Measurements from ENCODE around the gene ISG20L2.

ISG20L2 gene

DNA sequence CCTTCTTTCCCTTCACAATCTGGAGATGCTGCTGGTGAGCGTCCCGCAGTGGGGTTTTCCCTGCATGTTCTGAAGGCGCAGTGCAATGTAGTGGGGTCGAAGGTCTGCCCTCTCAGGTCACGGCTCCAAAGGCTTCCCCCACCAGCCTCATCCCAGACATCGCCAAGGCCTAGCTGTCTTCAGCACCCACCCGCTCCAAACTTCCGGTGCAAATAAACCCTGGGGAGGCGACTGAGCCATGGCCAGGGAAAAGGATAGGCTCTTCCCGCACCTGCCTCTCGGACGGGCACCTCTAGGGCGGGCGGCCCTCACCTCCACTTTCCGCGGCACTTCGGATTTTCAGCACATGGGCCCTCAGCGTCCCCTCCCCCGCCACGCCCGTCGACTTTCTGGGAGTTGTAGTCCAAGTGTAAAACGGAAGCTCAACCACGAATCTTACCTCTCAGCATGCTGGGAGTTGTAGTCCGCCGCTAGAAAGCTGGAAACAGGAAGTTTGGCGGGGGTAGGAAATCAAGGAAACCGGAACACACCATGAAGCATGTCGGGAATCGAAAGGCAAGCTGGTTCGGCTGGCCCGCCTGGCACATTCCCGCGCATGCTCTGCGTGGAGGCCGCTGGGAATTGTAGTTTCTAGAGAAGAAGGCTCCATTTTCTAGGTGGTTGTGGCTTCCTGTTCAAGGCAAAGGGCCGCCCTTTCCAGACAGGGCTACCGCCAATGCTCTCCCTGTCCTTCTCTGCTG, 12.3 kb upstream of the ISG20L2 start, which contains the start of gene MRPL24:
Gene MRPL24, minus strand, starts transcription at position 348 of the 740 bp plus-strand sequence. CDS start 2,384 bp downstream, outside the sequence.
- DNase-seq (ENCODE audit: low read depth, low spot score): peak; percentile 99

DNA sequence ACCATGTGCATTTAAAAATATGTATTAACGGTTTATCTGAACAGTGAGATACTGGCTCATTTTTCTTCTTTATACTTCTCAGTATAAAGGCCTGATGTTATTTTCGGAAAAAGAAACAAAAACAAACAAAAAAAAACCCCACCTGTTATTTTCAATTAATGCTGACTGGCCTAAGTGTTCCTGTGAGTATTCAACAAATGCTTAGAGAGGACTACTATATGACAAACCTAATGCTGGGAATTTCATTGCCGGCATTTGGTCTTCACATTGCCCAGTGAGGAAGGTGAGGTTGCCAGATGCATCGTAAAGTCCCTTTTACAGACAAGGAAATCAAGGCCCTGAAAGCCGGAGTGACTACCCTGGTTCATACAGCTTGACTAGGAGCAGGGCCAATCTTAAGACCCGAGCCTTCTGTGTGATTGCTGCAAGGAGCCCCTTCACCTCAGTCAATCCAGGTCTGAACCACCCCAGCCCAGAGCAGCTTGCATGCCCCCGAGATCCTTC, 11.7 kb upstream of the ISG20L2 start:
- DNase-seq (ENCODE audit: low read depth, low spot score): no peak

DNA sequence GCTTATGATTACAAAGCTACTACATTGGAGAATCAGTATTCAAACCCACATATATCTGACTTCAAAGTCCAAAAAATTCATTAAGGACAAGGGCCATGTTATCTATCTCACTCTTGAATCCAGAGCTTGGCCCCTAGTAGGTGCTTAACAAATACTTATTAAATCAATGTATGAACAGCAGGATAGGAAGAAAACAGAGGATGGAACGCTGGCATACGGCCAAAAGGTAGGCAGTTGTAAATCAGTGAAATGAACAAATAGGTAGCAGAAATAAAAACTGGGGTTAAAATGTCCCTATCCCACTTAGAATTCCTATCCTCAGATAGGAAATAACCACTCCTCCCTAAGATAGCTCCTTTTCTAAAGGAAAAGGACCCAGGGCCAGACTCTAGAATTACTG, 10.3 kb upstream of the ISG20L2 start:
- no peak for DNase-seq (ENCODE audit: low read depth, low spot score)

DNA sequence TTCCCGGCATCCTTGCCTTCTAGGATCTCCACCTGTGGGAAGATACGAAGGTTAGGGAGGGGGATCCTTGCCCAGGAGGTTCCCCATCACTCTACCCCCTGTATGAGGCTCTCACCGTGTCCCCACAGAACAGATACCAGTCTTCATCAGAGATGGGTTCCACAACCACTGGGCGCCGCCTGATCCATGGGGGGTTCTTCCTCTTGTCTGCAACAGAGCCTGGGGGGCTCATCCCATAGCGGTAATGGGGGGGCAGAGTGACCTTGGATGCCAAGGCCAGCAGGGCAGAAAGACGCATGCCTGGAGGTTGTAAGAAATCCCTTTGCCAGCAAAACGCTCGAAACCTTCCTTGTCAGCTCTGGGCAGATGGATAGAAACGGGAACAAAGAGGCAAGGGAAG, 9.8 kb upstream of the ISG20L2 start:
- no peak for DNase-seq (ENCODE audit: low read depth, low spot score)

DNA sequence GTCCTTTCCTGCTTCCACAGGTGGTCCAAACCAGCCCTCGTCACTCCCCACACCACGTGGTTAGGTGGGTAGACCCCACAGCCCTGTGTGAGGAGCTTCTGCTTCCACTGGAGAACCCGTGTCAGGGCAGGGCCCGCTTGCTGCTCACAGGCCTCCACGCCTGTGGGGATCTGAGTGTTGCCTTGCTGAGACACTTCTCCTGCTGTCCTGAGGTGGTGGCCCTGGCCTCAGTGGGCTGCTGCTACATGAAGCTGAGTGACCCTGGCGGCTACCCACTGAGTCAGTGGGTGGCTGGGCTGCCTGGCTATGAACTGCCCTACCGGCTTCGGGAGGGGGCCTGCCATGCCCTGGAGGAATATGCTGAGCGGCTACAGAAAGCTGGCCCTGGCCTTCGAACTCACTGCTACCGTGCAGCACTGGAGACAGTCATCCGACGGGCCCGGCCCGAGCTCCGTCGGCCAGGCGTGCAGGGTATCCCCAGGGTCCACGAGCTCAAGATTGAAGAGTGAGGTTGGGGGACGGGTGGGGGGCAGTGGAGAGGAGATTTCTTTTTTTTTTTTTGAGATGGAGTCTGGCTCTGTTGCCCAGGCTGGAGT, 5.5 kb upstream of the ISG20L2 start:
- no peak for DNase-seq (ENCODE audit: low read depth, low spot score)

DNA sequence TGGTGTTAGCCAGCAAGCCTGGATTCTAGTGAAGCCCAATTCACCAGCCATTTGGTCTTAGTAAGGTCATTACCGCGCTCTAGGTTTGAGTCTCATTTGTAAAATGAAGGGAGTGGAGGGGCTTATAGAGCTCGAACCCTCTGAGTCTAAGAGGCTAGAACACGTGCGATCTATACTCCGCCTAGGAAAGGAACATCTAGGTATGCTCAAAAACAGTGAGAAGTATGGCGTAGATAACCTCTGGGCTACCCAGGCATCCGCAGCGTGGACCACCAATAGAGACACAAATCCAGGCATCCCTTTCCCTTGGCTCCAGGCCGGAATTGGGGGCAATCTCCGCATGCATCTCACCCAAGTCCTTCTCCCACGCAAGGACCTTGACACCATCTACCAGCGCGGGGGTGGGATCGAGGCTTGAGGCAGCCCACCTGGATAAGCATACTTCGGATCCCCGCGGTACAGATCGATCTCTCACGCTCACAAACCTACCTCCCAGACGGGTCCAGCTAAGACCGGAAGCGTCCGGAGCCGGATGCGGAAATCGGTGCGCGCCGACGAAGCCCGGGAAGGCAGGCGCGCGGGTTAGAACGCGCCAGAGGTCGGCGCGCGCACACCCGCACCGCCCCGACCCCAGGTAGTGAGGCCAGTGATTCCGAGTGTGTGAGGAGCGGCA, 504 bp downstream of the ISG20L2 start, which contains the start of gene METTL25B:
Gene METTL25B, plus strand, starts transcription at position 544 of the 673 bp plus-strand sequence. CDS start 636 bp downstream, outside the sequence.
- DNase-seq (ENCODE audit: low read depth, low spot score): peak; percentile 91

DNA sequence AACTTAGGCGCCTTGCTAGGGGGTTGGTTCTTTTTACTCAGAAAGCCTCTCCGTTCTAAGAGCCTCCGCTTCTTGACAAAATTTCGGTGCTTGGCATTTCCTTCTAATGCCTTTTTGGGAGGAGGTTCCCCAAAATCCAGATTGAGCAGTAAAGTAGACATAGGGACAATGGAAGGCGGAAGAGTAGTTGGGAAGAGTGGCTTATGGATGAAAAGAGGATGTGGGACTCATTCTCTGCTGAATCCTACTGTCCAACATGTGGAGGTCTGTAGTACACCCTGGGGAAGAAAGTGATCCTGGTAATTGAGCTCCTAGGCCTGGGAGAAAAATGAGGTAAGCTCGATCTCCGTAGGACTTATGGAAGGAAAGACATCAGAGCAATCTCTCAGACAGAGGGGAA, 1.1 kb downstream of the ISG20L2 start:
- no peak for DNase-seq (ENCODE audit: low read depth, low spot score)

DNA sequence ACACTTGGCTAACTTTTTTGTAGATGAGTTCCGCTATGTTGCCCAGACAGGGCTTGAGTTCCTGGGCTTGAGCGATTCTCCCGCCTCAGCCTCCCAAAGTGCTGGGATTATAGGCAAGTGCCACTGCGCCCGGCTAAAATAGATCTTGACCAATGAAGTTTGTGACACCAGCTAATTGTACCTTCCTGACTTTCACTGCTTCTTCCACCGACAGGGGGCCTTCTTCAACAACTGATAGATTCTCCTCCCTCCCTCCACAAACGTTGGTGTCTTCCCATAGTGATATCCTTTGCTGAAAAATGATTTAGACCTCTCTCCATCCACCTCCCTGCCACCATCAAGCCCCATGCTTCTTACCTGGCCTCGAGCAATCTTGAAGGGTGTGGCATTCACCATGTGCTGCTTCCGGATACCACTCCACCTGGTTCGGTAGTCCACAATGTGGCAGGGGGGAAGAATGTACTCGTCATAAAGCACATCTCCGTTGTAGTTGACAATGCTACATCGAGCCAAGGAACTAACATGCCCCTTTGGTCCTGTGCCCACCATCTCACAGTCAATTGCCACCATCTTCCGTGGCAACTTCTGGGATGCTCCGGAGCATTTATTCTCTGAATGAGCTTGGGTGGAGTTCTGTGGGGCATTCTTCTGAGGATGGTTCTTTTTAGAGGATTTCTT, 1.9 kb downstream of the ISG20L2 start:
- DNase-seq (ENCODE audit: low read depth, low spot score): peak; percentile 72

DNA sequence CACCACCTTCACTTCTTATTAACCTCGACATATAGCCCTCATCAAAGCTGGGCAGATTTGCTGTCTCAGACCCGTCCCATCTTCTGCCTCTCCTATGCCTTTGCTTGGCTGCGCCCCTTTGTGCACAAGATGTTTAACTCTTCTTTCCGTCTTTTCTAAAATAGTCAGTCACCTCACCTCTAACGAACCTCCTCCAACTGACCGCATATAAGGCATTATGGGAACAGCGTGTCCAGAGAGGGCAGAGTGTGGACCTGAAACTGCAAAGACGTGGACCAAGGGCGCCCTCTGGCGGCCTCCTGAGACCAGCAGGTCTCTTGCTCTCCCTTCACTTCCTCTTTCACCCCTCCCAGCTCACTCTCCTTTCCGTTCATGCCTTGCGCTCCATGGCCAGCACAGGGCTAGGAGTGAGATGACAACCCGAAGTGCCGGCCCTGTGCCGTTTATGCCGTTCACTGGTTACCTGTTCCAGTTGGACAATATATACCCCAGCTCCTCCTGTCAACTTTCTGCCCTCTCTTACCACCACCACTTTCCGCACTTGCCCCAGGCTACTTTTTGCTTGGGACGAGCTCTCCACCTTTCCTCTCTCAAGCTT, 2.8 kb downstream of the ISG20L2 start:
- DNase-seq (ENCODE audit: low read depth, low spot score): peak; percentile 96

DNA sequence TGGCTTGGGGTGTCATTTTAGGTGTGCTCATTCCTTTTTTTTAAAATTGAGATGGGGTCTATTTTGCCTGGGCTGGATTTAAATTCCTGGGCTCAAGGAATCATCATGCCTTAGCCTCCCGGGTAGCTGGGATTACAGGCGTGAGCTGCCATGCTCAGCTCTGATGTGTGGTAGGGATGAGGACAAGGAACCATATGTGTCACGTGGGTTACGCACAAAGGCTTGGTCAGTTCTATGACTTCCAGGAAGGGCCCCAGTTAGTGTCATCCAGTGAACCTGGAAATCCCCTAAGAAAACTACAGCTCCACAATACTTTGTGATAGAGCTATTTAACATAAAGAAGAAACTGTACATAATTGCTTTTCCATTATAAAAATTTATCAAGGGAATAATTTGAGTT, 7.0 kb downstream of the ISG20L2 start:
- DNase-seq (ENCODE audit: low read depth, low spot score): no peak

DNA sequence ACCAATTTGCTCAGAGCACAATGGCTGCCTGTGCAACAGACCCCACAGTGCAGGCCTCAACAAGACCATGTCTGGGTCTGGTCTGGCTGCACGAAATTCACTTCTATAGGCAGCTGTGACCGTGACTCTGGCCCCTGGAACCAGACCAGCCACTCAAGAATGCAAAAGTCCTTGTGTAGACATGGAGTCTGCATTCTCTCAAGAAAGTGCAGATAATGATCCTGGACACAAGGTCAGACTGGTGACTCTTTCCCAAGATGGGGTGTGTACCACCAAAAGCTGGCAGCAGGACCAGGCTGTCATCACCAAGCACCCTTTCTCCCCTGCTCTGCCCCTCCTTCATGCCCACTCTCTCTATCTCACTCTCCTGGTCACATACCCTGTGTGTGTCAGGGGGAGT, 7.4 kb downstream of the ISG20L2 start:
- no peak for DNase-seq (ENCODE audit: low read depth, low spot score)

DNA sequence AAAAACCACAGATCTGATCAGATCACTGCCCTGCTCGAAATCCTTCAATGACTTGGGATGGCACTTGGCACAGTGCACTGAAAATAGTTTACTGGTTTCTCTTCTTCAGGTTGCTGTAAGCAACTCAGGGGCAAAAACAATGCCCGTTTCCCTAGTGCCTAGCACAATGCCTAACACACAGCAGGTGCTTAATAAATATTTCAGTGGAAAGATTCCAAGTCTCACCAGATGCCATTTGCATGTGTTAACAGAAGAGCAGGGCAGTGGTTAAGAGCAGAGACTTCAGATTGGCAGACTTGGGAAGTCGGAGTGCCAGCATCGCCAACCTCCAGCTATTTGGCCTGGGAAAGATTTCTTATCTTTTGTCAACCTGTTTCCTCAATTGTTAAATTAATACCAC, 11.2 kb downstream of the ISG20L2 start:
- no peak for DNase-seq (ENCODE audit: low read depth, low spot score)

DNA sequence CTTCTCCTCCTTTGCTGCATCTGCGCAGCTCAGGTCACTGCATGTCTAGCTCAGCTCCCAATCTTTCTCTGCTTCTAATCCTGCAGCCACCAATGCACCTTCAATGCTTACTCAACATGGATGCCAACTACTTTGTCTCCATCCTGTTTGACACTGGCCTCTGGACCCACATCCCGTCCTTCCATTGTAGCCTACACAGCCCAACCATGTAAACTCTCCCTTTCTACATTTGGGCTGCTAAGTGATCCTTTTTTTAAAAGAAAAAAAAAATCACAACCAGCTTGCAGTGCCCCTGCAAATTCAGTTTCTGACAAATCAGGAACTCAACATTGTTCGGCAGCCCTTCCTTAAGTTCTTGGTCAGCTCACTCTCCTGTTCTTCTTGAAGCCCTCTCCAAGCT, 13.7 kb downstream of the ISG20L2 start:
- no peak for DNase-seq (ENCODE audit: low read depth, low spot score)

DNA sequence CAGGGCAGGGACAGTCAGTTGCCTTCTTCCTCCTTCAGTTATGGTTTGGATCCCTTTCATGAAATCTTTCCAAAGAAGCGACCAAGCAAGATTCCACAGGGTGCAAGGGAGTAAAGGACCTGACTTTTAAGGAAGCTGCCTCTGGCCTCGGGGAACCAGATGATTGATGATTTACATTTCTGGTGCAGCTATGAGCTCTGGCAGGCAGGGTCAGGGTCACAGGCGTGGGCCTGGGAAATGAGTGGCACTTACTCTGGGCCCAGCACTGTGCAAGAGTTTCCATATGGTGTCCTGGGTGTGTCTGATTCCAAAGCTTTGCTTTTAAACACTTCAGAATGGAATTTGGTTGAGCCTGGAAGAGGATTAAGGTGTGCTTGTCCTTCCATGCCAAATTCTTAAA, 15.9 kb downstream of the ISG20L2 start:
- no peak for DNase-seq (ENCODE audit: low read depth, low spot score)

DNA sequence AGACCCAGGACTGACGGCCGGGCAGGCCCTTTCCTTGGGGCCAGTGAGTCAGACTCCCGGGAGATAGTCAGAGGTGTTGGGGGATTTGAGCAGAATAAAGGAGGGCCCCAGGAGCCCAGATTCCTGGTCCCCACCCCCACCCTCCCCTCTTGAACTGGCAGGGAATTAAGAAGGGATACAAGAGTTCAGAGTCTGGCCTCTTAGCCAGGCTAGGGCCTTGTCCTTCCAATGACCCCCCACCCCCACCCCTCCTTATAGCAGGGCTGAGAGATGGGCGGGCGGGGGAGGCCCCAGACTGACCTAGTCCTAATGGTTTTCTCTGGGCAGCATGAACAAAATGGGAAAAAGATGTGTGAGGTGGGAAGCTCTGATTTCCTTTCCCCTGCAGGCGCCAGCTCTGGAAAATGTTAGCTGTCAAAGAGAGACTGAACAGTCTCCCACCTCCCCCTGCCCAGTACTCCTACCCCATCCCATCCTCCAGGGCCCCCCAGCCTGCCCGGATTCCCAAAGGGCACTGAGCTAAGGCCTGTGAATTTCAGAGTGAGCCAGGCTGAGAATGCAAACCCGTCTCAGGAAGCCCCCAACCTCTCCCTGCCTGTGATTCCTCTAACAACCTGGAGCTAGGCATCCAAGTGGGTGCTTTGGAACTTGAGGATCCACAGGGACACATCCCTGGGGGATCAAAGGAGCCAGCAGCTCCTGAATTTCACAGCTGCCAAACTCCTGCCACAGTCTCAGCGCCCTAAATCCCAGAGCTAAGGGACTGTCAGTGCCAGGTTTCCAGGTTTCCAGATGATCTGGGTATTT, 17.4 kb downstream of the ISG20L2 start:
- no peak for DNase-seq (ENCODE audit: low read depth, low spot score)

DNA sequence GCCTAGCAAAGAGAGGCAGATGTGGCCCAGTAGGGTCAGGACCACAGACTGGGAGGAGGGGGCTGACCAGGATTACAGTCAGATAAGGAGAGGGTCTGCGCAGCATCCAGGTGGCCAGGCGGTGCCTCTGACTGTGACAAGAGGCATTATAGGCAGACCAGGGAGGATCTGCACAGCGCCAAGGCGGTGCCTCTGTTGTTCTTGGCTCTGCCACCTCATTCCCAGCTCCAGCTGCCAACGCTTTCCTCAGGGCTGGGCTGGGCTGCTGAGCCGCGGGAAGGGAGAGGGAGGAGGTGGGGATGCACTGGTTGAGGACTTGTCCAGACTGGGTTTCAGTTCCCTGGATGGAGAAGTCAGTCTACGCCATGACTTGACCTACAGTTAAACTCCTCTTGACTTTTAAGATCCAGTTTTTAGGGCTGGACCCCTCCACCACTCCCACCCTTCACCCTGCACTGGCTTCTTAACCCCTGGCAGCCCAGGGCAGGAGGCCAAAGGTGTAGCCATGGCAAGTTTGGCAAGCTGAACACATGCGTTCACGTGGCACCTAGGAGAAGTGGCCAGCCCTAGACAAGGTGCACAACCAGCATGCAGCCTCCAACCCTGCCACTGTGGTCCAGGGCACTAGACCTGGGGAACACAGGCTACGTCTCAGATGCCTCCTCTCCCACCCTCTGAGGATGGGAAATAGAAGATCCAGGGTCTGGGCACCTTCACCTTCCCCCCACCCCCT, 18.6 kb downstream of the ISG20L2 start:
- DNase-seq (ENCODE audit: low read depth, low spot score): peak; percentile 88

DNA sequence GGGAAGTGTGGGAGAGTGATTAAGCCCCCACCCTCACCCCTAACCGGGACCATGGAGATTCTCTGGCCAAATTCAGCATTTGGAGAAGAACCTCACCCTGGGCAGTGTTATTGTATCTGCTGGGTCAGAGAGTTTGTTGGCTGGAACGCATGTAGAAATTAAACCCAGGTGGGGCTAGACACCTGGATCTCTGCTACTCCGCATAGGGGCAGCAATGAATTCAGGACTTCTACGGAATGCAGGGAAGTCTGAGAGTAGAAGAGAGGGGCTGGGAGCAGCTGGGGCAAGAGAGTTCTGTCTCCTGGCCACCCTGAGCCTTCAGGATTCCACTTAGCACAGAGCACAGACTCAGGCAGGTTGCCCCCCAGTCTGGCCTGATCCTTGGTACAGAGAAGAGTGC, 19.5 kb downstream of the ISG20L2 start:
- DNase-seq (ENCODE audit: low read depth, low spot score): no peak

DNA sequence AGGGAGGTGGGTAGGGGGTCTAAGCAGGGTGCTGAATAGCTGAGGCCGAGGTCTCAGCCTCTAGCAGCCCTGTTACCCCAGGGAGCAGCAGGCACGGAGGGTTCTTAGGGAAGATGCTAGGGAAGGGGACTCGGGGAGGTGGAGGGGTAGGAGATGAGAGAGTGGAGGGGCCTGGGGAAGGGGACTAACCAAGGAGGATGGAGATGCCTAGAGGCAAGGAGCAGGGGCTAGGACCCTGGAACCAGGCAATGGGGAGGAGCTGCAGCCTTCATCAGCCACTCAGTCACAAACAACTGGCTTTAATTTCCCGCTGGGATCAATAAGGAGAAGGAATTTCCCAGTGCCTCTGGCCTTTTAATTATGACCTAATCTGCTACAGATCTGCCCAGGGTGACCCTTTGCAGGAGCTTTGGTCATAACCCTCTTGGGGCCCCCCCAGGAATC, 20.3 kb downstream of the ISG20L2 start:
- DNase-seq (ENCODE audit: low read depth, low spot score): no peak

DNA sequence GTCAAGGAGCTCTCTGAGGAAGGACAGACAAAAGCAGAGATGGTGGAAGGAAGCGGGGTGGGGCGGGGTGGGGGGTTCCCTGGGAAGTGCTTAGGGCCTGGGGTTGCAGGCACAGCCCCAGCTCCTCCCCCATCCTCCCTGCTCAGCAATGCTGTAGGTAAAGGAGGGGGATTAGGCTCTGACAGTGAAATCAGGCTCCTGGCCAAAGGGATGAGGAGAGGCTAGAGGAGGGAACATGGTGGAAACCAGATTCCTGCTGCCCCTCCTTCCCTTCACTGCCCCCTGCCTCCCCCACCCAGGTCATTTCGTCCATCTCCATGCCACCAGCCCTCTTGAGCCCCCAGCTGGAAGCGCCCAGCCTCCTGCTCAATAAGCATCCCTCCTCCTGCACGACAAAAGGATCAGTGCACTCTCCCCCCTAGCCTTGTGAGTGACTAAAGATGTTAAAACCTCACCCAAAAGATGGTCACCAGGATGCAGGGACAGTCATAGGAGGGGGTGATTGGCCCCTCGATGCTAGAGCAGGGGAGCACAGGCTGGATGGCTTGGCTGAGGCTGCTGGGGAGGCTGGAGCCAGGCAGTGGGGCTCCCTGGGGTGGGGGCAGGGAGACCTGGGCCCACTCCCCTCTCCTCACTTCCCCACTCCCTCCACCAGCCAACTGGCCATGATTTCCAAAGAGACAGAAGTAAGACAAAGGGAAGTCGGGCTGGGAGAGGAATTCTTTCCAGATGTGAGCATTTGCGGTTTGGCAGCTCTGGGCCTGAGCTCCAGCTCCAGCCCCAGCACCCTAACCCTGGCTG, 20.9 kb downstream of the ISG20L2 start:
- DNase-seq (ENCODE audit: low read depth, low spot score): no peak

Measured in astrocyte of the hippocampus (primary cell).